Adrenal gland (tissue), 5 donors: ENCODE results near the gene MEIOSIN.
"Not testable (repeated sequence)": the region's sequence is repeated elsewhere in the genome, so short reads cannot be mapped to it uniquely, and the experiment has no call there.

Experiments
- POLR2A ChIP-seq, 2 donors: fragments of 450-650 bp; IDR thresholded peaks; one replicate each; pipeline ENCODE4 v1.6.1; 2017; ENCODE audit warnings: antibody characterized with exemption in 2 of 2, mild to moderate bottlenecking in 2 of 2, moderate library complexity in 1 of 2
- TF ChIP-seq, protein P1 (sequence below), 6 experiments: fragments of 450-650 bp in 4 of 6; fragments of 200-600 bp in 2 of 6; sonication (generic) in 1 of 6; IDR thresholded peaks; 1 replicate in 5 of 6; 2 replicates in 1 of 6; pipeline versions ENCODE4 v1.5.1 to v1.8.0; 2016 to 2021; ENCODE audit warnings: antibody characterized with exemption in 6 of 6, mild to moderate bottlenecking in 2 of 6, moderate library complexity in 1 of 6
- donor health status: DM: no; HTN: no; CAD: no.

DNA sequence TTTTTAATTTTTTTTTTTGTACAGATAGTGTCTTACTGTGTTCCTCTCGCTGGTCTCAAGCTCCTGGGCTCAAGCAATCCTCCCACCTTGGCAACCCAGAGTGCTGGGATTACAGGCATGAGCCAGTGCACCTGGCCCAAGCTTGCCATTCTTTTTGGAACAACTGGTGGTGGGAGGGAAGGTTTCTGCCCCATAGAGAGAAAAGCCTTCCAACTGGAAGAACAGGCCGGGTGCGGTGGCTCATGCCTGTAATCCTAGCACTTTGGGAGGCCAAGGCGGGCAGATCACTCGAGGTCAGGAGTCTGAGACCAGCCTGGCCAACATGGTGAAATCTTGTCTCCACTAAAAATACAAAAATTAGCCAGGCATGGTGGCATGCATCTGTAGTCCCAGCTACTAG is 66.3 kb downstream of the MEIOSIN start:
- TF ChIP-seq, protein P1, sequence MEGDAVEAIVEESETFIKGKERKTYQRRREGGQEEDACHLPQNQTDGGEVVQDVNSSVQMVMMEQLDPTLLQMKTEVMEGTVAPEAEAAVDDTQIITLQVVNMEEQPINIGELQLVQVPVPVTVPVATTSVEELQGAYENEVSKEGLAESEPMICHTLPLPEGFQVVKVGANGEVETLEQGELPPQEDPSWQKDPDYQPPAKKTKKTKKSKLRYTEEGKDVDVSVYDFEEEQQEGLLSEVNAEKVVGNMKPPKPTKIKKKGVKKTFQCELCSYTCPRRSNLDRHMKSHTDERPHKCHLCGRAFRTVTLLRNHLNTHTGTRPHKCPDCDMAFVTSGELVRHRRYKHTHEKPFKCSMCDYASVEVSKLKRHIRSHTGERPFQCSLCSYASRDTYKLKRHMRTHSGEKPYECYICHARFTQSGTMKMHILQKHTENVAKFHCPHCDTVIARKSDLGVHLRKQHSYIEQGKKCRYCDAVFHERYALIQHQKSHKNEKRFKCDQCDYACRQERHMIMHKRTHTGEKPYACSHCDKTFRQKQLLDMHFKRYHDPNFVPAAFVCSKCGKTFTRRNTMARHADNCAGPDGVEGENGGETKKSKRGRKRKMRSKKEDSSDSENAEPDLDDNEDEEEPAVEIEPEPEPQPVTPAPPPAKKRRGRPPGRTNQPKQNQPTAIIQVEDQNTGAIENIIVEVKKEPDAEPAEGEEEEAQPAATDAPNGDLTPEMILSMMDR (IDR thresholded peaks at IDR 0.05), result not testable (repeated sequence)
- TF ChIP-seq POLR2A (IDR thresholded peaks at IDR 0.05), result not testable (repeated sequence)
